ENCODE data around the gene GPR176.

GPR176 gene, protein sequence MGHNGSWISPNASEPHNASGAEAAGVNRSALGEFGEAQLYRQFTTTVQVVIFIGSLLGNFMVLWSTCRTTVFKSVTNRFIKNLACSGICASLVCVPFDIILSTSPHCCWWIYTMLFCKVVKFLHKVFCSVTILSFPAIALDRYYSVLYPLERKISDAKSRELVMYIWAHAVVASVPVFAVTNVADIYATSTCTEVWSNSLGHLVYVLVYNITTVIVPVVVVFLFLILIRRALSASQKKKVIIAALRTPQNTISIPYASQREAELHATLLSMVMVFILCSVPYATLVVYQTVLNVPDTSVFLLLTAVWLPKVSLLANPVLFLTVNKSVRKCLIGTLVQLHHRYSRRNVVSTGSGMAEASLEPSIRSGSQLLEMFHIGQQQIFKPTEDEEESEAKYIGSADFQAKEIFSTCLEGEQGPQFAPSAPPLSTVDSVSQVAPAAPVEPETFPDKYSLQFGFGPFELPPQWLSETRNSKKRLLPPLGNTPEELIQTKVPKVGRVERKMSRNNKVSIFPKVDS

DNA sequence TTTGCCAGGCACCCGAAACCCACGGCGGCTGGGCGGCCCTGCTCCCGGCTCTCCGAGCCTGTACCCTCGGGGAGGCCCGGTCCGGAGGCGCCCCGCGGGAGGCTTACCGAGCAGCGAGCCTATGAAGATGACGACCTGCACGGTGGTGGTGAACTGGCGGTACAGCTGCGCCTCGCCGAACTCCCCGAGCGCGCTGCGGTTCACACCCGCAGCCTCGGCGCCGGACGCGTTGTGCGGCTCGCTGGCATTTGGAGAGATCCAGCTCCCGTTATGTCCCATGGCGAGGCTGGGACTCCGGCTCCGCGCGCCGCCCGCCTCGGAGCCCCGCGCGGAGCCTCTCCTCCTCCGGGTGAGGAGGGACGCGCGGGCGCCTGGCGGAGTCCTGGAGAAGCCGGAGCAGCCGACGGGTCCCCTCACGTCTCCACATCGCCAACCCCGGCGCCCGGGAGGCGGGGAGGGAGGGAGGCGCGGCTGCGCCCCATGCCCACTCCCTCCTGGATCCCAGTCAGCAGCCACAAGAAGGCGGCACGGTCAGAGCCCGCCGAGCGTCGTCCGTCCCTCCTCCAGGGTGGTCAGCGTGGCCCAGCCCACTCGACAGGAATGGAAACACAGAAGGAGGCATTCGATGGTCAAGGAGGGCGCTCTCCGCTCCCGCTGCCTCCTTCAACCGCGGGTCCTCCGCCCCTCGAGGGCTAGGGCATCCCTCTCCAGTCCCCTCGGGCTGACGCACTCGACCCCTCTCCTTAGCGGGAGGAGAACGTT lies at the start of gene GPR176:
Gene GPR176, minus strand, starts transcription at position 519 of the 762 bp plus-strand sequence. Its CDS starts 240 bp downstream, at position 279.
- DNase-seq: peak; percentile 48 to 63

DNA sequence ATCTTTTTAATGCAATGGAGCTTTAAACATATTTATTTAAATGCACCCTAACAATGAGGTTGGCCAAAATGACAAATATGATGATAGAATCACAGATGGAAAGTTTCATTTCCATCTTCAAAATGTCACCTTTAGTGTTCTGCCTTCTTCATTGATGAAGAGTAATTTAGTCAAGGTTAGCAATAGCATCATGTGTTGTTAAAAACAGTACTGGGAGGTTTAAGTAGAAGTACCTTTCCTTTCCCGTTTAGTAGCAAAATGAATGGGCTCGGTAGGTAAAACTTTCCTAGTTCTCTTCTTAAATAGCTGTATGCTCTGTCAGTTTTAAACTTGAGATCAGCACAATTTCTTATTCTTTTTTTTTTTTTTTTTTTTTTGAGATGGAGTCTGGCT lies 48.9 kb upstream of the GPR176 start:
- no peak for DNase-seq

DNA sequence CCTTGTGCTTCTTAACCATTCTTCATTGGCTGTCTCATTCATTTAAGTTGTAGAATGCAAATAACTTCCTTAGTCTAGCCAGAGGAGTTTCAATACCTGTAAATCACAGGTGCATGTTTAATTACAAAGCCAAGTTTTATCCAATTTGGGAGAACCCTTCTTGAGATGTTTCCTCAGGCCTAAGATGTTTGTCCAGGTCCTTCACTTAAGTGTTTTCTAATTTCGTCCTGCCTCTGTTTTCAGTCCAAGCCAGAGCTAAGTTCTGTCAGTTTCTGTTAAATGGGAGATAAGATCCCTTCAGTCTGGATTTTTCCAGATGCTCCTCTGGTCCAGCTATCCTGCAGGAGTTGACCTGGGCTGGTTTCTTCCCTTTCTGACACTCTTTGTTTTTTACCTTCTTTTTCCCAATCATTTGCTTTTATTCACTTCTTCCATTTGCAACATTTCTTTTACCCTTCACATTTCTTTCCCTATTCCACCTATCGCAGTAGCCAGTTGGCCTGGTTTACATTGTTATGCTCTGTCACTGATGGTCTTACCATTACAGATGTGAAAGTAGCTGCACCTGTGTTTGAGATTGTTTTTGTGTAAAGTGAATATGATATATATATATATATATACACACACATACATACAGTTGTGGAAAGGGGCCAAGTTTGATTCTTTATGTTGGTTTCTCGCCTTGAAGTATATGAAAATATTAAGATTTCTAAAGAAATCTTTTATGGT lies 48.4 kb upstream of the GPR176 start:
- no peak for DNase-seq

DNA sequence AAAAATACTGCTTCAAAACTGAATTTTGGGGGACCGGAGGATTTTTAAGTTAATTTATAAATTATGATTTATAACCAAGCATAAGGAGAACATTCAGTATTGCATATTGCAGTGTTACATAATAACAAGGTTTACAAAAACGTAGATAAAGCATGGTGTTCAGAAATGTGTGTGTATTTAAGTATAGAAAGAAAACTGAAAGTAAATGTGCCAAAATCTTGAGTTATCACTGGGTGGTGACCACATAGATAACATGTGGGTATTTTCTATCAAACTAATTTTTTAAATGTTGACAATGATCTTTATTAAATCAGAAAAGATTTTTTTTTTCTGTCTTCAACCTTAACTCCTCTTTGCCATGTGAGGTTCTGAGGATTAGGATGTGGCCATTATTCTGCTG lies 46.5 kb upstream of the GPR176 start:
- no peak for DNase-seq

DNA sequence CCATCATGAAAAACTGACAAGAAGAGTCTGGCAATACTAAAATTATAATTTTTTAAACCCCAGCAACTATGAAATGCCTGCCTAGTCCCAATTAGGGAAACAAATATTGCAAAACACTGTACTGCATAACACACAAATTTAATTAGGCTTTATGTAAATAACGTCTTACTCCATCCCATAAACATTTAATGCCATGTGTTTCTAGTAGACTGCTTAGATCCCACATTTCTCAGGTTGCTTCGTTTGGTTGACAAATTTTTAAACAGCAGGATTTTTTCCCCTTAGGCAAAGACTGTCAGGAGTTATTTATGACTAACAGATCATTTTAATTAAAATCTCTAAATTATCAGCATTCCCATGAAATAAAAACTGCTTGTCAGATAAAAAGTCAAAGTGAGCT lies 43.7 kb upstream of the GPR176 start:
- DNase-seq: no peak

DNA sequence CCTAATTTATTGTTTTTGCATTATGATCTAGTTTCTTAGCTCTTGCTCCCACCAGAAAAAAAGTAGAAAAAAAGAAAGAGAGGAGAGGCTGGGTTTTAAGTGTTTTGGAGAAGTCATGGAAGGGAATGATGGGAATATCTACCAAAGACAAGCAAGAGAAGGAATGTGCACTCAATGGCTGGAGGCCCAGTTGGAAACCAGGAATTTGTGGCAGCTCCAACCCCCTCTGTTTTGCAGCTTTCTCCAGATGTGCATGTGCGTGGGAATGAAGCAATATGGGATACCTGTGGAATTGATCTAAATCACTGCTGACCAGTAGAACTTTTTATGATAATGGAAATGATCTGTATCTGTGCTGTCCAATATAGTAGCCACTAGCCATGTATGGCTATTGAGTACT lies 41.0 kb upstream of the GPR176 start:
- DNase-seq: no peak

DNA sequence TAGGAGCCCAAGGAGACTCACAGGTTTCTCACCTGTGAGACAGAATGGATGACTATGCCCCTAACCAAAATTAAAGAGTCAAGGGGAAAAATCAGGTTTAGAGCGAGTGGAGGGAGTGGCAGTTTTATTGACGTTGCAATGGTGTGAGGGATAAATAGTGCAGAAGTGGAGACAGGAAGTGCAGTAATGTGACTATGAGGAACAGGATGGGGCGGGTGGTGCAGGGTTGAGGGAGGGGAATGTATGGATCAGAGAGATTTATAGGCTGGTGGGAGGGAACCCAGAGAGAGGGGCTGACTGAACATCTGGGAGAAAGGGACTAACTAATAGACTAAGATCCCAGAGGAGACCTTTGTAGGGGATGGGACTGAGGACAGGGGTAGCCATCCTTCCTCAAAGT lies 40.3 kb upstream of the GPR176 start:
- DNase-seq: no peak

DNA sequence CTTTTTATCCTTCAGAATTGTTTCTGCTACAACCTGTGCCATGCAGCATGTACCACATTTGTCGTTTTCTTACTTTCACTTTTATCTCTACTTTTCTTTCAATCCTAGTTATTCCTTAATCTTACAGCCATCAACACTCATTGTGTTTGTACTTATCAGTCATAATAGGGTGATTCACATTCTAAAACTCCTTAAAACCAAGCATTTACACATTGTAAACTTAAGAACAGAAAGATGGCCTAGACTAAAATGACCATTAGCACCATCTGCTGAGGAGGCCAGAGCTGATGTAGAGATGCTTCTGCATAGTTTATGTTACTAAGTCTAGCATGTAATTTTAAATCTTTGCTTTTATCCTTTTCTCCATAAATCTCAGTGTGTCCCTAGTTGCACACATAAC lies 39.3 kb upstream of the GPR176 start:
- DNase-seq: no peak

DNA sequence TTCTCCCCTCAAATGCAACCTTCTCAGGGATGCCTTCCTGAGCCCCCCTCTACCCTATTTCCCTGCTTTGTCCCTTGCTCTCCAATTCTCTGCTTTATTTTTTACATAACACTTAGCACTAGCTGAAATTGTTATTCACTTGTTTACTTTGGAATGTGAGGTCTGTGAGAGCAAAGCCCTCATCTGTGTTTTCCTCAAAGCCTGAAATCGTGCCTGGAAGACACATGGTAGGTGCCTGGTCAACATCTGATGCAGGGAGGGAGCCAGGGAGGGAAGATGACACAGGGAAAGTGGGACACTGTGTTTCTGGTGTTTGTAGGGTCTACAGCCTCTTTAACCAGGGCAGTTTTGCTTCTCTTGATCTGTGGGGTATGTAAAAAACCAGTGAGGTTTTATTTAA lies 37.4 kb upstream of the GPR176 start:
- no peak for DNase-seq

DNA sequence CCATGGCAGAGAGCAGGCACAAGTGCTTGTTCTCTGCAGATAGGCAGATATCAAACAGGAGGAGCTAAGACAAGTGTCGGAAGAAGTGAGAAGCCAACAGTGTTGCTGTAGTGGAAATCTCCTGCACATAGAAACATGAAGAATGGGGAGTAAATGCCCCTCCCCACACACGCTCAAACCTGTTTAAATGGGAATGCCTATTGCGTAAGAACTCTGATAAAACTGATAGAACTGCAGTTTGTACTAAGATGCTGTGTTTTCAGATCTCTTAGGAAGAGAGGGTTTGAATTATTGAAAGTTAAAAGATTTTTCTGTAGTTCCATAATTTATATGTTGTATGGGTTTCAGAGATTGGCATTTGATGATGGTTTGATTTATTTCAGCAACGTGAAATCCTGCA lies 33.5 kb upstream of the GPR176 start:
- no peak for DNase-seq

DNA sequence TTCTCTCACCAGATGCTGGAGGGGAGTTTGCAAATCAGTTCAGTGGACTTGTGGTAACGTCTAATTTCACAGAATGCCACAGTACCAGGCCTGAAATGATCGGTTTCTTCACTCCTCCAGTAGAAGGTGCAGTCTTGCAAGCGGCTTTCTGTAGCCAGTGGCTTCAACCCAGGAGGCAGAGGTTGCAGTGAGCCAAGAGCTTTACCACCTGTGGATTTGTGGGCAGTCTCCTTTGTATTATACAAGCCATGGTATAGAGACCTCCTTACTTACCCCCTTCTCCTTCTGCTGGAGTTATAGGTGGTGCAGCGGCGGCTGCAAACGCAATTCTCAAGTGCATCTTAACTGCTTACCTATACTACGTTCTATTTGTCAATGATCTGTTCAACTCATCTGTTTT lies 31.5 kb upstream of the GPR176 start:
- DNase-seq: no peak

DNA sequence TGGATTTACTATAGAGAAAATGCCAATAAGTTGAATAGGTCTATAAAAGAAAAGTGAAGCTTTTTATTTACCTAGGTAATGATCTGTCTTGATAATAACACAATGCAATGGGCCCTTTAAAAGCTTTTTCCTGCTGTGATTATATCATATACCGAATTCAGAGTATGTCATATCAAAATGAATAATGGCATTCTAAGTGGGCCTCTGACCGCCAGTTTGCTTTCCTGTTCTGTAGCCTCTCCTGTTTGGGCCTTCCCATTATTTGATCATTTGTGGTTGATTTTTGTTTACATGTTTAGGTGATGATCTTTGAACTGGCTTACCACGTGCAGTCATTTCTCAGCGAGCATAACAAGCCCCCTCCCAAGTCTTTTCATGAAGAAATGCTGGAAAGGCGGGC lies 28.8 kb upstream of the GPR176 start:
- DNase-seq: no peak

DNA sequence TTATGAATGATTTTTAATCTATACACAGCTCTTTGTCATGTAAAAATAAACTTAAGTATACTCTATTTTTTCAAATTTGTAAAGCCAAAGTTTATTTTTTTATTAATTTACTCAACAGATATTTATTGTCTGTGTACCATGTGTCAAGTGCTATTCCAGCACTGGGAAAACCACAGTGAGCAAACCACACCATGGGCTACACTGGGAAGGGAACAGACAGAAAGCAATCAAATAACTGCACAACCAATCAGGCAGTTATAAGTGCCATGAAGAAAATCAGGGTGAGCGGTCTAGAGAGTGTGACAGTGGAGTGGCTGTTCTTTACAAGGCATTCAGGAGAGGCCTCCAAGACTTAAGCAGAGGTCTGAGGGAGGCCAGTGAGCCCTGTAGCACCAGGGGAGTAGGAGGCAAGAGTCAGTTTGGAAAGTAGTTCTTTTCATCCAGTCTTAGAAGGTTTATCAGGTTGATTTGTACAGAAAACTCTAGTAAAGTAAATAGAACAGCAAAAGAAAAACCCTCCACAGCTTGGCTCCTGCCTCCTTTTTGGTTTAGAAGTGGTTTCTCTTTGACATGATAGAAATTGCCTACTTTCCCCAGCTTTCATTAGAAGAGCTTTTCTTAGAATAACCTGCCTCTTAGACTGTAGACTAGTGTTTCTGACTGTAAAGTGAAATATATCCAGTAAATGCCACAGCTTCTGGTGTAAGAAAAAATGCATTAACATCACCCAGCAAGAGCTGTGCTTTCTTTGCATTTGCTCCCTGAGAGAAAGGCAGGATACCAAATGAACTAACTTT lies 27.5 kb upstream of the GPR176 start:
- DNase-seq: no peak

DNA sequence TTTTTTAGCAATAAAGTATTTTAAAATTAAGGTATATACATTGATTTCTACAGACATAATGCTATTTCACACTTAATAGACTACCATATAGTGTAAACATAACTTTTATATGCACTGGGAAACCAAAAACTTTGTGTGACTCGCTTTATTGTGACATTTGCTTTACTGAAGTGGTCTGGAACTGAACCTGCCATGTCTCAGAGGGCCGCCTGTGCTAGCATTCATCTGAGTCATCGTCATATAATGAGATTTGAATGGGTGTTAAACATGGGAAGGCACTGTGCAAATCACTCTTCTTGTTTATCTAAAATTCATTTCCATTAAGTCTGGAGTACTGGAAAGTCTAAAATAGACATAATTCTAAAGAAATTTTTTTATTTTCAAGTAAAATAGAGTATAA lies 26.8 kb upstream of the GPR176 start:
- DNase-seq: no peak

DNA sequence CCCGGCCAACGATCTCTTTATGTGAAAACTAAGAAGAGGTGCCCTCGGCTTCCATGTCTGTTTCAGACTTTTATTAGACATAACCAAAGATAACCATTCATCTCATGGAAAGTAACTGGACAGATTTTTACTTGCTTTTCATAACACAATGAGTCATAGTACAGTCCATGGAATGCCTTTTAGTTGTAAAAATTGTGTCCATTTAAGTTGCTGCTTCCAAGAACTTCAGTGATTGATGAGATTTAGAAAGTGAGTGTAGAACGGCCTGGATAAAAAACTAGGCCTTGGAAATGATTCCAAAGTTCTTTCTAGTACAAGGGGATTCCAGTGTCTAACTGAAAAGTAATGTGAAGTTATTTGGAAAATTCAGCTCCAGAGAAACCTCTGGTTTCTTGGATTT lies 24.7 kb upstream of the GPR176 start:
- DNase-seq: no peak

DNA sequence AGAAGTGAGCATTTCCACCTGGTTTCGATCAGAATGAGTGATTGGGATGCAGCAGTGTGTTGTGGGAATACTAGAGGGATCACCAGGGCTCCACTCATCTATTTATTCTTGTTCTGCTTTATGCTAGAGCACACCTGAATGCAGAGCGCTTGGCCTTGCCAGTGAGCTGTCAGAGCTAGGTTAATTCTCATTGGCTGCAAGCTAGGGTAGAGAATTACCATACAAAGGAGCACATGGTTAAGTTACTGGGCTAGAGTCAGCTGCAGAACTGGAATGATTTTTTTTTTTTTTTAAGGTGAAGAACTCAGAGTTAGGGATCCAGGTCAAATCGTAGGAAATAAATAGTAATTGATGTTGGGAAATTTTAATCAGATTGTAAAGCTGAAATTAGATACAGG lies 22.7 kb upstream of the GPR176 start:
- DNase-seq: no peak

DNA sequence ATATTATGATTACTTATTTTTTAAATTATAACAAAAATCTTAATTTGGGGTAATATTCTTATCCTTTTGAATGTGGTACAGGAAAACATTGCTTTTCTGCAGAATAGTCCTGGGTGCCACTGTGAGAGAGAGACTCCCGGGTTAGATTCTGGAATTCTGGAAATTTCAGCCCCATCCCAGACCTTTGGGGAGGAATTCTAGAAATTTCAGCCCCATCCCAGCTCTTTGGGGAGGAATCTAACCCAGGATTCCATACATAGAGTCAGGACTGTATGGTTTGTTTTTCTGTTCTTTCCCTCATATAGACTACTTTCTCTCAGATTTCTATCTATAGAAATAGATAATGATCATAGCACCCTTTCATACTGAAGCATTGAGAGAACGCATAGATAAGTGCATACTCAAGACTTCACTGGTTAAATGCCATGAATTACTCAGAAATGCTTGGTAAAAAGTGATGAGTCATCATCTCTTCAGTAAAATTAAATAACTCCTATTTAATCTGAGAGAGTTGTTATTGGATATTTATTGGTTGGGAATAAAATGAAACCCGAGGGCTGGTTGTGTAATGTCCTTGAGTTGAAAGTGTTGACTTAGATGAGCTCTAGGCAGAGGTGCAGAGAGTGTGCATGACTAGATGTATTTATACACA lies 22.2 kb upstream of the GPR176 start:
- no peak for DNase-seq

DNA sequence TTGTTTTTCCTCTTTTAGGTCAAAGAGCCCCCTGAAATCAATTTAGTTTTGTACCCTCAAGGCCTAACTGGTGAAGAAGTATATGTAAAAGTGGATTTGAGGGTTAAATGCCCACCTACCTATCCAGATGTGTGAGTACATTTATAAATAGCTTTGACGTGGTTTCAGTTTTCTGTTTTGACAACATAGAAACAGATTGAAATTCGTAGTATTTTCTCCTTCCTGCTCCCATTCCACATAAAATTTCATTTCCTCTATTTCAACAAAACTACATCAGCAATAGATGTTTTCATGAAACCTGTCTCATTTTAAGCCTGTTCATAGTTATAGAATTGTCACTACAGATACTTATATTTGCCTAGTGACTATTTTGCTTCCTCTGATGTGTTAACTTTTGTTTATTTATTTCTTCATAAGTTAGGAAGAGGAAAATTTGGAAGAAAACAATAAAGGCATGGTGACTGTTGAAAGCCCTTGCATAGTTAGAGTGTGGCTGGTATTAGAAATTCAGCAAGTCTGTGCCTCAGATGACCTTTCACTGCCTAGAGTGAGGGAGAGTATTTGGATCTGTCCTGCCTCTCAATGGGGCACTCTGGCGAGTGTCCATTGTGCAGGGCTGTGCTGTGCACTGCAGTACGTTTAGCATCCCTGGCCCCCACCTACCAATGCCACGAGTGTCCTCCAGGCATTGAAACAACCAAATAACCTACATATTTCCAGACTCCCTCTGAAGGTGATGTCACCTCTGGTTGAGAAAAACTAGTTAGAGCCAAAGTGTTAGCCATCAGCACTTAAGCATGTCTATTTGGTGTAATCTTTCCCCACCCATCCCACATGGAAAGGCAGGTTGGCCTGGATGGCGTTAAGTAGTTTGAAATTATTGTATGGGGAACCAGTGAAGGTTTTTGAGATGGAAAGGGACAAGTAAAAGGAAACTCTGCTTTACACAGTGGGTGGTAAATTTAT lies 19.7 kb upstream of the GPR176 start:
- no peak for DNase-seq

DNA sequence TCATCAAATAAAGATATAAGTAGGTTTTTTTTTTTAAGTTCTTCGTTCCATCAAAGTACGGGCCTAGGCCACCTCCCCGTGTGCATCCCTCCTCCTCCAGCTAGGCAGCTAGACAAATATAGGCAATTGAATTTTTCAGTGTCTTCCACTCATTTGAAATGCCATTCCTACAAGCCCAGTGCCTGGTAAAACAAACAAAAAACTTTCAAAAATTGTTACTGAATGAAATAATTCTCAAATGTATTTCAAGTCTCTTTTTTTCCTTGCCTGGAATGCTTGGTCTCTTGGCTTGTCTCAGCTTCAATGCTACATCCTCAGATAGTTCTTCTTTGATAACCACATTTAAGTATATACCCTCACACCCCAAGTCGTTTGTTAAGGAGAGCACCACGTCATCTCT lies 17.6 kb upstream of the GPR176 start:
- DNase-seq: no peak

DNA sequence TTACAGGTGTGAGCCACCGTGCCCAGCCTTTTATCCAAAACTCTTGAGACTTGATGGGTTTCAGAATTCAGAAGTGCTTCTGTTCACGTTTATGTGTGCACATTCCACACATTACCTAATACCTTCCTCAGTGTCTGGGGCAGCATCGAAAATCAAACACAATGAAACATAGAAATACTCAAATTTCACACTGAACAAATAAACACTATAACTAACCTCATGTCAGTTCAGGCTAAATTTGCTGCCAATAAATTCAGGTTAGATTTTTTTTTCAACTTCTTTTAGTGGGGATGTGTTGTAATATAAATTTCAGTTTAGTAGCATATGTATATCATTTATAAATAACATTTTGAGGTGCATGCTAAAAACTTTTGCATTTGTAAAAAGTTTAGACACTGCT lies 16.6 kb upstream of the GPR176 start:
- DNase-seq: no peak

DNA sequence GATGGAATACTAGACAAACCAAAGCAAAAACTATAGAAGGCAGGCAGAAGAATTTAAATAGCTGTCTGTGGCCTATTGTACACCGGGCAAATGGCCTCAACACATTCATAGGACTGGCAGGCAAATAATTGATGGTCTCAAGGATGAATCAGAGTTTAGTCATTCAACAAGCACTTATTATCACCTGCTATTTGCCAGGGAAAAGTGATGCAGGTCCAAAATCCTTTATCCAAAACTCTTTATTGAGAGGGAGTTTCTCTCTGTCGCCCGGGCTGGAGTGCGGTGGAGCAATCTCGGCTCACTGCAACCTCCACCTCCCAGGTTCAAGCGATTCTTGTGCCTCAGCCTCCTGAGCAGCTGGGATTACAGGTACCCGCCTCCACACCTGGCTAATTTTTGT lies 16.1 kb upstream of the GPR176 start:
- no peak for DNase-seq

Measured in NCI-H524 (cell line).